Neuron (in vitro differentiated cells): ENCODE data around the gene MAD1L1.

Experiments
- H2AFZ ChIP-seq: one replicate; pipeline ENCODE4 v1.6.1; 2013; ENCODE audit warnings: low read depth, mild to moderate bottlenecking, inconsistent platforms, low read length, moderate library complexity
- H3K27me3 ChIP-seq: one replicate; pipeline ENCODE4 v1.6.1; 2013; ENCODE audit warnings: low read length; ENCODE audit not compliant: insufficient read depth
- H3K36me3 ChIP-seq: one replicate; pipeline ENCODE4 v1.6.1; 2013; ENCODE audit warnings: low read length; ENCODE audit not compliant: insufficient read depth
- H3K4me1 ChIP-seq: one replicate; pipeline ENCODE4 v1.6.1; 2013; ENCODE audit warnings: low read length; ENCODE audit not compliant: insufficient read depth
- H3K4me3 ChIP-seq: 2 replicates; pipeline ENCODE4 v1.5.1; 2013; ENCODE audit warnings: mild to moderate bottlenecking, low read length, moderate library complexity
- H3K9me3 ChIP-seq: one replicate; pipeline ENCODE4 v1.6.1; 2013; ENCODE audit warnings: low read length

MAD1L1 gene

DNA sequence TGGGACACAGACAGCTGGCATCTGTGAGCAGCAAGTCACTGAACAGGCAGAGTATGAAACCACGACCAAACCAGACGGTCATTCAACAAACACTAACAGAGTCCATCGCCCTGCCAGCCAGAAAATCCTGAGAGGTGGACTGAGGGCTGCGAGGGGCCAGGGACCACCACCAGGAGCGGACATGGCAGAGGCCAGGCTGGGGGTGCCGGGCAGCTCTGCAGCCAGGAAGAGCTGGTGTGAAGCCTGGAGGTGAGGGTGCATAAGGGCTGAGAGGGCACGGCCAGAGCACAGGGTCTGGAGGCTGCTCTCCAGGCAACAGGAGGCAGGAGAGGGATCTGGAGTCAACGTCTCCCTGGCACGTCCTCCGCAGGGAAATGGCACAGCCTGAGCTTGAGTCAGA is 15.5 kb downstream of the MAD1L1 start:
- Histone ChIP-seq H3K4me3 (no peak overlapping the region), H3K4me1 (no peaks in the 10 kb centered on the region), H2AFZ (no peak overlapping the region), H3K36me3 (peaks cover 61% of the 10 kb centered on the region), H3K9me3 (peaks cover 4% of the 10 kb centered on the region), H3K27me3 (no peaks in the 10 kb centered on the region)

DNA sequence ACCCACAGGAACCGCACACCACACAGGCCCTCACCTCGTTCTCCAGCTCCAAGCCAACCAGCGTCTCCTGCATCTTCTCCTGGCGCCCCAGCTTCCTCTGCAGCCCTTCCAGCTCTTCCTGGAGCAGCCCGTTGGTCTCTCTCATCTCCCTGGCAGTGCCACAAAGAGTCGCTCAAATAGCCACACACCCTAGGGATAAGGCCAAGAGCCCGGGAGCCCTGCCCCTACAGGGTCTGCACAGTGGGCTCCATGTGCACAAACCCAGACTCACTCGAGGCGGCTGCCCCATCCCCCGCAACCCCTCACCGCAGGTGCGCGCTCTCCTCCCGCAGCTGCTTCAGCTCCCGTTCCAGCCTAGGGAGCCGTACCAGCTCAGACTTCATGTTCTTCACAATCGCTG is 16.9 kb downstream of the MAD1L1 start:
- Histone ChIP-seq H3K4me3 (no peak overlapping the region), H2AFZ (no peak overlapping the region), H3K27me3 (no peaks in the 10 kb centered on the region), H3K4me1 (no peaks in the 10 kb centered on the region), H3K36me3 (peaks cover 60% of the 10 kb centered on the region), H3K9me3 (peaks cover 4% of the 10 kb centered on the region)

DNA sequence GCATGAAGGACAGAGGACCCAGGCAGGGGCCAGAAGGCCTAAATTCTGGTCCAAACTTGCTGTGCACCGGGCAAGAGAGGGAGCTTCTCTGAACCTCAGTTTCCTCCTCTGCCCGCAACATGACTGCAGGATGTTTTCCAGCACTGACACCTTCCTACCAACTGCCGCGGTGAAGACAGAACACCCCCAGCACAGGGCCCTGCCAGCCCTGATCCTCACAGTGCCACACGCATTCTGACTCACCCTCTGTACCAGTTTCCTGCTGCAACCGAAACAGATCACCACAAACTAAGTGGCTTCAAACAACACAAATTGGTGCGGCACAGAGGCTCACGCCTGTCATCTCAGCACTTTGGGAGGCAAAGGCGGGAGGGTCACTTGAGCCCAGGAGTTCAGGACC is 18.1 kb downstream of the MAD1L1 start:
- Histone ChIP-seq H3K9me3 (peaks cover 6% of the 10 kb centered on the region), H3K27me3 (no peaks in the 10 kb centered on the region), H3K4me3 (no peak overlapping the region), H3K4me1 (no peaks in the 10 kb centered on the region), H3K36me3 (peaks cover 59% of the 10 kb centered on the region), H2AFZ (no peak overlapping the region)

DNA sequence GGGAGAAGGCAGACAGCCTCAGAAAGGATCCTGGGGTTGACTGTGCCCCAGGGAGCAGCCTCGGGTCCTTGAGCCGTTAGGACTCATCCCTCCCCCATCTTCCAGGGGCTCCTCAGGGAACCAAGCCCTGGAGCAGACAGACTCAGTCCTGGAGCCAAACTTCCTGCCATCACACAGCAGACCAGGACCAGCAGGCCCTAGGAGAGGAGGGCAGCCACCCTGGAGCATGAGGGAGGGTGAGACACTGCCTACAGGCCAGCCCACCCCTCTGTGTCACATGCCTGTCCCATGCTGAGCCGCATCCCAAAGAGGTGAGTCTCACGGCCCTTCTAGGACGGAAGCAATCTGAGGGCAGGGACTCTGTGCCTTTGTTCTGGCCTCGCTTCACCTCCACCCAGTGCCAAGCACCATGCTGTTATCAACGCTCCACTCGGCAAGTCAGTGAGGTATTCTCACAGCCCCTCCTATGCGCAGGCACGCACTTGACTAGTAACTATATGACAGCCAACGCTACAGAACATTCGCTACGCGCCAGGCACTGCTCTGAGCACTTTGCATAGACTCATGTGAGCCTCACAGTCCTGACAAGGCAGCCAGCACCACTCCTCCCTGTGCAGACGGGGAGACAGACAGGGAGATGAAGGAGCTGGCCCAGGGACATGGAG is 19.1 kb downstream of the MAD1L1 start:
- Histone ChIP-seq H2AFZ (no peak overlapping the region), H3K4me1 (no peaks in the 10 kb centered on the region), H3K36me3 (peaks cover 62% of the 10 kb centered on the region), H3K4me3 (no peak overlapping the region), H3K27me3 (no peaks in the 10 kb centered on the region), H3K9me3 (peaks cover 6% of the 10 kb centered on the region)

DNA sequence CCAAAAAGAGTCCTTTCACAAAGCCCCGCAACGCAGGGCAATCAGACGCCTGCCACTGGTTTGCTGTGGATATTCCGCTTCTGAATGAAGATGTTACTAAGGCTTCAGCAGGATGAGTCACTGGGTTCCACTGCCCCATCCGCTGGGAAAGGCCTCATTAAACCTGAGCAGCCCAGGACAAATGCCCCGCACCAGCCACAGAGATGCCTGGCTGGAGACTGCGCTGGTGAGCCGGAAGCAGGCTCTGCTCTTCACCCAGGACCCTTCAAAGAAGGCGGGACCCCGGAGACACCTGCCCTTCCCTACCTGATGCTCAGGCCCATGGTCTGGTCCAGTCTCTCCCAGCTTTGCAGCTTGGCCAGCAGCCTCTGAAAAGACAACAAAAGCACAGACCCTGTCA is 19.8 kb downstream of the MAD1L1 start:
- Histone ChIP-seq H2AFZ (no peak overlapping the region), H3K4me1 (no peaks in the 10 kb centered on the region), H3K36me3 (peaks cover 65% of the 10 kb centered on the region), H3K27me3 (no peaks in the 10 kb centered on the region), H3K4me3 (no peak overlapping the region), H3K9me3 (peaks cover 6% of the 10 kb centered on the region)

DNA sequence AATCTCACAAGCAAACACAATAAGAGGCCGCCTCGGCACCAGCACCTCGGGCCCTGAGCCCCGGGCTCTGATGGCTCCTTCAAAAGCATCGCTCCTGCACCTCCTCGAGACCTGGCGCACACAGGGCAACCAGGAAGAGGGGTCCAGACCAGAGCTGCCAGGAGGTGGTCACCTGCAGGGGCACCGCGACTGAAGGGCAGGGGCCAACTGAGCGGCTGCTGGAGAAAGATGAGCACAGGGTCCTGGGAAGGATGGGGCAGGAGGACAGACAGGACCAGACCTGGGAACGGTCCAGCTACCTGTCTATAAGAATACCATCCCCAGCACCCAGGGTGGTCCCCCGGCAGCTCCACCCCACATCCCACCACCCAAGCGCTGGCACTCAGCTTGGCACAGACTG is 20.8 kb downstream of the MAD1L1 start:
- peaks cover 67% of the 10 kb centered on the region for H3K36me3 ChIP-seq
- H2AFZ ChIP-seq, result no peak overlapping the region
- no peaks in the 10 kb centered on the region for H3K27me3 ChIP-seq
- no peak overlapping the region for H3K4me3 ChIP-seq
- no peaks in the 10 kb centered on the region for H3K4me1 ChIP-seq
- peaks cover 6% of the 10 kb centered on the region for H3K9me3 ChIP-seq

DNA sequence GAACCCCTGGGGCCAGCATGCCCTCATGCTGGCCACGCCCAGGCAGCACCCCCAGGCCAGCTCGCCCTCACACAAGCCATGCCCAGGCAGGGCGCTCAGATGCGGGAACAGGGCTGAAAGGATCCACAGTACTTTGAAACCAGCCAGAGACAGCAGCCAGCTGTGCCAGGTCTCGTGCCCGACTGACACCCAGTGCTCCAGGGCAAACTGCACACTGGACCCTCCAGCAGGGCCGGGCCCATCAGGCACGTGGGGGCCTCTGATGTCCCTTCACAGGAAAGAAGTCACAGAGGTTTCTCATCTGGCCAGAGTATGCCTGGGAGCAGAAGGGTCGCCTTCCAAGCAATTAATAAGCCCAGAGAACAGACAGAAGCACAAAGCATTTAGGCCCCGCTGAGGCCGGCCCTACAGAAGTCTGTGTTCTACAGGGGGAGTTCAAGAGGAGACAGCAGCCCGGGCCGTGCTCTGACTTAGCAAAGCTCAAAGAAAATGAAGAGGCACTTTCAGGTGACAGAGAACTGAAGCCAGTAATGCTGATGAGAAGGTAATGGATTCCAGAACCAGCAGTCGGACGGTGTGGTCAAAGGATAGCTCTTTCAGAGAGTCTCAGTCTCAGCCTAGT is 21.4 kb downstream of the MAD1L1 start:
- Histone ChIP-seq H3K4me3 (no peak overlapping the region), H2AFZ (no peak overlapping the region), H3K4me1 (no peaks in the 10 kb centered on the region), H3K9me3 (peaks cover 6% of the 10 kb centered on the region), H3K27me3 (no peaks in the 10 kb centered on the region), H3K36me3 (peaks cover 62% of the 10 kb centered on the region)

DNA sequence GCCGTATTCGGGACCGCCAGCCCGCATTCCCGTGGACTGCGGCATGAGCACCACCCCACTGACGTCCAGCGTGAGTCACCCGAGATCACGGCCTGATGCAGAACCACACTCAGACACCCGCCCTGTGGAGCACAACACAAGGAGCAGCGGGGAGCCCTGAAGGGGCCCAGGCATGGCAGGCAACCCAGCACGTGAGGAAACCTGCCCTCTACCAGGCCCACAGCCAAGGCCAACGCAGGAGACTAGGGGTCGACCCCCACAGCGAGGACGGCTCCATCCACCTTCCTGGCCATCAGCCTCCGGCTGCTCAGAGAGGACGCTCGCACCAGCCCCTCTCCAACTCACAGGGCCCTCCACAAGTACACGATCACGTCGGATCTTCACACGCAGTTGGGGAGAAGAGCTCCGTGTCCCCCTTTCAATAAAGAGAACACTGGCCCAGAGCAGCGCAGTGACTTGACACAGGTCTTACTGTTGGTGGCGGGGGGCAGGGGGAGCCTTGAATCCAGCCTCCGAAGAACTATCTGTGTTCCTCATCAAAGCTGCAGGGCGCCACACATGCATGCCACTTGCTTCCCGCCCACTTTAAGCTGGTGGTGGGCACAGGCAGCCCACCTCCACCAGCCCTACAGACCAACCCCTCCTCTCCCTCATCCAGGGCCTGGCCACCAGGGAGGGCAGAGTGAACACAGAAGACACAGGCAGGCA is 22.0 kb downstream of the MAD1L1 start:
- H3K4me3 ChIP-seq, result no peak overlapping the region
- no peaks in the 10 kb centered on the region for H3K27me3 ChIP-seq
- no peak overlapping the region for H2AFZ ChIP-seq
- H3K36me3 ChIP-seq, result peaks cover 55% of the 10 kb centered on the region
- peaks cover 6% of the 10 kb centered on the region for H3K9me3 ChIP-seq
- no peaks in the 10 kb centered on the region for H3K4me1 ChIP-seq

DNA sequence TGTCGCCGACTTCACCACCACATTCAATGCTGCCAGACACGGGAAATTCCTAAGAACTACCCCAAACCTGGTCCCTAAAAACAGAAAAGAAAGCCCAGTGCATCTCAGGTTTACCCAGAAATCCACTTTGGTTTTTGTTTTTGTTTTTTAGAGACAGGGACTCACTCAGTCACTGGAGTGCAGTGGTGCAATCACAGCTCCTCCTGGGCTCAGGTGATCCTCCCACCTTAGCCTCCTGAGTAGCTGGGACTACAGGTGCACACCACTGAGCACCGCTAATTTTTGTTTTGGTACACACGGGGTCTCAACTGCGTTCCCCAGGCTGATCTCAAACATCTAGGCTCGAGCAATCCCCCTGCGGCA is 22.8 kb downstream of the MAD1L1 start:
- Histone ChIP-seq H3K4me3 (no peak overlapping the region), H3K9me3 (peaks cover 2% of the 10 kb centered on the region), H3K36me3 (peaks cover 51% of the 10 kb centered on the region), H2AFZ (no peak overlapping the region), H3K27me3 (no peaks in the 10 kb centered on the region), H3K4me1 (no peaks in the 10 kb centered on the region)

DNA sequence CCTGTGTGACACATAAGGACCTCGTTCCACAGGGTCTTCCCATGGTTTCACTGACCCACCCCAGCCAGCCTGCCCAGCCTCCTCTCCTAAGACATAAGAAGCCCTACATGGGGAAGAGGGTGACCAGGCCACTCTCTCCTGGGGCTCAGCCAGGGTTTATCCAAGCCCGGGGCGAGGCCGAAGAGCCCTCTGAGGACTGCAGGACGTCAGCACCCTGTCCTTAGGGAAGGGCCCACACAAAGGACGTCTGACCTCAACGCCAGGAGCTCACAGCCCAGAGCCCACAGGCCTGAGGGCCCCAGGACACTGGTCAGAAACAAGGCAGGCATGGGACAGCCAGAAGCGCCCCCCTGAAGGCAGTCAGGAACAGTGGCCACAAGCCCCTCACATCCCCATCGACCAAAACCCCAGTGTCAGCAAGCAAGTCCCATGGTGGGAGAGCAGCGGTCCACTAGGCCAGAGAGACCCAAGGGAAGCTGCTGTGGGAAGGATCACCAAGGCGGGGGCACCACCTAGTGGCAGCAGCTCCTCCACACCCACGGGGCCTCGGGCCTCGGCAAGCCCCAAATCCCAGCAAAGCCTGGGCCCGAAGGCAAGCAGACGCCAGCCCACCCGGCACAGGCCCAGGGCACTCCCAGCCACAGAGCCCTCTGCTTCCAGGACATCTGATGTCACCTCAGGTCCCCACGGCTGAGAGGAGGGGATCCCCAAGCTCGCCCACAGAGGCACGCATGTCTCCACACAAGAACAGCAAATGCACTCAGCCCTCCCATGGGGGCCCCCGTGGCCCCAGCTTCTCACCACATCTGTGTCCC is 23.4 kb downstream of the MAD1L1 start:
- H3K4me1 ChIP-seq, result peaks cover 5% of the 10 kb centered on the region
- no peak overlapping the region for H3K4me3 ChIP-seq
- peaks cover 2% of the 10 kb centered on the region for H3K9me3 ChIP-seq
- H3K27me3 ChIP-seq, result no peaks in the 10 kb centered on the region
- no peak overlapping the region for H2AFZ ChIP-seq
- peaks cover 46% of the 10 kb centered on the region for H3K36me3 ChIP-seq

DNA sequence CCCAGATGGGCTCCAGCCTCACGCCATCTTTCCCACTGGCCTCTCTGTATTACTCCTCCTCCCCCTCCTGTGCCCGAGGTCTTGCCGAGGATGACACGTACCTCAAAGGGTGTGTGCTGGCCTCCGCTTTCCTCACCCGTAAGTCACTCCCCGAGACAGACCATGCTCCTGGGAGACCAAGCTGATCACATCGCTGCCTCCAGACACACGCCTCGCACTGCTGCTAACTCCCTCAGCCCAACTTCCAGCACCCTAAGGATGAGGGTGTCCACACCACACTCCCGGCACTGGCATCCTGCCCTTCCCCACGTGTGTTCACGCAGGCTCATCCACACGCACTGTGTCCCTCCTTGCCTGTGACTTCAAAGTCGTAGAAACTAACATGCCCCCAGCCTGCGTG is 24.0 kb downstream of the MAD1L1 start:
- H3K27me3 ChIP-seq, result no peaks in the 10 kb centered on the region
- peaks cover 39% of the 10 kb centered on the region for H3K36me3 ChIP-seq
- H3K9me3 ChIP-seq, result peaks cover 2% of the 10 kb centered on the region
- H3K4me1 ChIP-seq, result peaks cover 11% of the 10 kb centered on the region
- no peak overlapping the region for H2AFZ ChIP-seq
- H3K4me3 ChIP-seq, result no peak overlapping the region

DNA sequence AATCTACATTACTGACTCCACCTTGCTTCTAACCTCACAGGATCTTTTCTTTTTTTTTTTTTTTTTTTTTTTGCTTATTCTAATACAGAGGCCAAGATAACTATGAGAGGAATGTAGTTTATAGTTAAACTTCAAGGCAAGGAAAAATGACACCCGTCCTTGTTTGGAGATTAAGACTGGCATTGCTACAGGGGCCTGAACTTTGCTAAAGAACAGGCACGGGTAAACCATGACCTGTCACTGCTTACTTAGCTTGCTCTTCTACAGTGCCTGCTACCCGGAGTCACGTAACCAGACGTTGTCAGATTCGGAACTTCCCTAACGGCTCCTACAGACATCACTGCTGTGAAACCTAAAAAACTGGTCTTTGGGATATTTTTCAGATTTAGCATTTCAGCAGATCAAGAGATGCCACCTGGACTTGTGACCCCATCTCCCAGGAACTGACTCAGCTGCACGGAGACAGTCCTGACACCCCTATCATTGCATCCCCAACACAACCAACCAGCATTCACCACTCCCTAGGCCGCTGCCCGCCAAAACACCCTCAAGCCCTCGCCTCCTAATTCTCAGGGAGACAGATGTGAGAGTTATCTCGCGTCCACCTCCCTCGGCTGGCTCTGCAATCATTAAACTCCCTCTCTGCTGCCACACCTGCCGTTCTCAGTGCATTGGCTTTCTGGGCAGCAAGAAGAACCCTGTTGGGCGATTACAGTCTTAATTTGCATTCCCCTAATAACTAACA is 27.5 kb downstream of the MAD1L1 start:
- H3K36me3 ChIP-seq, result peaks cover 21% of the 10 kb centered on the region
- H3K9me3 ChIP-seq, result no peaks in the 10 kb centered on the region
- H3K4me1 ChIP-seq, result peaks cover 20% of the 10 kb centered on the region
- H2AFZ ChIP-seq, result no peak overlapping the region
- no peaks in the 10 kb centered on the region for H3K27me3 ChIP-seq
- no peak overlapping the region for H3K4me3 ChIP-seq
